Measurements from ENCODE around the gene OR2B6. TPM values are rescaled to one million over a fixed set of nuclear protein-coding genes. Genes with fewer than 3 reads are reported as not detected.
A peak's percentile ranks its signal among the peaks of the same experiment; 100 is the strongest.

OR2B6 gene
- total RNA-seq, 1 experiment from 2014 or later = not detected

DNA sequence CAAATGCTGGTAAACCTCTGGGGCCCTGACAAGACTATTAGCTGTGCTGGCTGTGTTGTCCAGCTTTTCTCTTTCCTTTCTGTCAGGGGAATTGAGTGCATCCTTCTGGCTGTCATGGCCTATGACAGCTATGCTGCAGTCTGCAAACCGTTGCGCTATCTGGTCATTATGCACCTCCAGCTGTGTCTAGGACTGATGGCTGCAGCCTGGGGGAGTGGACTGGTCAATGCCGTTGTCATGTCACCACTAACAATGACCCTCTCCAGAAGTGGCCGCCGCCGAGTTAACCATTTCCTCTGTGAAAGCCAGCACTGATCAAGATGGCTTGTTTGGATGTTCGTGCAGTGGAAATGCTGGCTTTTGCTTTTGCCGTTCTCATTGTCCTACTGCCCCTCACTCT lies 20.3 kb downstream of the OR2B6 start:
- H3T11ph ChIP-seq (ENCODE audit: low read length) = no peak overlapping the region
- no peak overlapping the region for H4K91ac ChIP-seq (ENCODE audit: insufficient read length, low read depth, low read length)
- H3K23ac ChIP-seq (ENCODE audit: insufficient read length, low read depth, low read length) = no peak overlapping the region
- no peak overlapping the region for H4K8ac ChIP-seq (replicated peaks; ENCODE audit: insufficient read length, low read depth, low read length)
- H2BK15ac ChIP-seq (ENCODE audit: low read depth, low read length) = no peak overlapping the region
- no peak overlapping the region; the same call in 1 of the 2 replicates for H3K14ac ChIP-seq (ENCODE audit: insufficient read depth, low read length)
- no peak overlapping the region for H3K4me2 ChIP-seq (ENCODE audit: insufficient read depth, insufficient read length, low read length)
- H3K27me3 Mint-ChIP-seq (ENCODE audit: low read depth) = peaks cover 4% of the 10 kb centered on the region
- H3K9me3 Mint-ChIP-seq = no peaks in the 10 kb centered on the region; a peak in 1 of 5 replicates
- no peak overlapping the region for H3K18ac ChIP-seq (ENCODE audit: insufficient read length, low read depth, low read length)
- H3K79me1 ChIP-seq (ENCODE audit: insufficient read depth, low read depth, low read length, poor library complexity, severe bottlenecking) = no peaks in the 10 kb centered on the region
- no peak overlapping the region for H2BK20ac ChIP-seq (ENCODE audit: low read depth, low read length, poor library complexity, severe bottlenecking)
- no peaks in the 10 kb centered on the region for H3K4me1 ChIP-seq (ENCODE audit: insufficient read depth, low read length)
- no peak overlapping the region for H3K4me3 Mint-ChIP-seq
- H3K27me3 ChIP-seq (ENCODE audit: insufficient read depth, low read length) = no peaks in the 10 kb centered on the region
- H2AK5ac ChIP-seq (ENCODE audit: insufficient read length, low read length) = no peak overlapping the region
- no peak overlapping the region for H4K5ac ChIP-seq (ENCODE audit: insufficient read length, low read depth, low read length)
- H3K23me2 ChIP-seq (ENCODE audit: insufficient read length, low read depth, low read length, poor library complexity, severe bottlenecking) = no peaks in the 10 kb centered on the region
- WGBS (ENCODE audit: extremely low coverage, insufficient read length, low lambda C conversion rate) = no CpG with 5 or more reads among the region's 8 CpGs
- H2BK5ac ChIP-seq (ENCODE audit: insufficient read length, low read length) = no peak overlapping the region
- TF ChIP-seq, protein P1, sequence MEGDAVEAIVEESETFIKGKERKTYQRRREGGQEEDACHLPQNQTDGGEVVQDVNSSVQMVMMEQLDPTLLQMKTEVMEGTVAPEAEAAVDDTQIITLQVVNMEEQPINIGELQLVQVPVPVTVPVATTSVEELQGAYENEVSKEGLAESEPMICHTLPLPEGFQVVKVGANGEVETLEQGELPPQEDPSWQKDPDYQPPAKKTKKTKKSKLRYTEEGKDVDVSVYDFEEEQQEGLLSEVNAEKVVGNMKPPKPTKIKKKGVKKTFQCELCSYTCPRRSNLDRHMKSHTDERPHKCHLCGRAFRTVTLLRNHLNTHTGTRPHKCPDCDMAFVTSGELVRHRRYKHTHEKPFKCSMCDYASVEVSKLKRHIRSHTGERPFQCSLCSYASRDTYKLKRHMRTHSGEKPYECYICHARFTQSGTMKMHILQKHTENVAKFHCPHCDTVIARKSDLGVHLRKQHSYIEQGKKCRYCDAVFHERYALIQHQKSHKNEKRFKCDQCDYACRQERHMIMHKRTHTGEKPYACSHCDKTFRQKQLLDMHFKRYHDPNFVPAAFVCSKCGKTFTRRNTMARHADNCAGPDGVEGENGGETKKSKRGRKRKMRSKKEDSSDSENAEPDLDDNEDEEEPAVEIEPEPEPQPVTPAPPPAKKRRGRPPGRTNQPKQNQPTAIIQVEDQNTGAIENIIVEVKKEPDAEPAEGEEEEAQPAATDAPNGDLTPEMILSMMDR (conservative IDR thresholded peaks at IDR 0.05) = no peak
- no peak overlapping the region for H2BK120ac ChIP-seq (ENCODE audit: low read depth, low read length, poor library complexity, severe bottlenecking)
- H3K4ac ChIP-seq (ENCODE audit: low read depth, low read length) = no peak overlapping the region
- H3K36me3 Mint-ChIP-seq (ENCODE audit: insufficient read depth in 1 of 3, low read depth in 3 of 3) = no peaks in the 10 kb centered on the region
- no peaks in the 10 kb centered on the region for H3K9me3 ChIP-seq (ENCODE audit: control insufficient read depth, low read depth, low read length)
- no peak overlapping the region for H3K27ac ChIP-seq (ENCODE audit: insufficient read length, low read depth, low read length)
- H4K20me1 ChIP-seq (ENCODE audit: control insufficient read depth, insufficient read depth, insufficient read length) = no peaks in the 10 kb centered on the region
- H3K27ac Mint-ChIP-seq = peak overlapping the region in 1 of 3 experiments; percentile 24; a peak in 1 of 7 replicates
- no peak overlapping the region for H3K9ac ChIP-seq (ENCODE audit: extremely low read depth, insufficient read length, low read length)
- no peak for DNase-seq
- H3K56ac ChIP-seq (ENCODE audit: insufficient read length, low read depth, low read length) = no peak overlapping the region
- H3K79me2 ChIP-seq (ENCODE audit: insufficient read depth, low read length) = no peaks in the 10 kb centered on the region
- no peaks in the 10 kb centered on the region; a peak in 1 of 4 replicates for H3K4me1 Mint-ChIP-seq
- no peak overlapping the region for H2BK12ac ChIP-seq (ENCODE audit: insufficient read length, low read depth, low read length)
- H2AFZ ChIP-seq (ENCODE audit: low read length) = no peak overlapping the region

Data from H9 (cell line).